Astrocyte (in vitro differentiated cells and primary cell): ENCODE results near the gene RUFY1.

Experiments
- CTCF ChIP-seq: IDR thresholded peaks from 2 replicates; pipeline ENCODE4 v1.5.1; 2011; ENCODE audit warnings: low read depth, mild to moderate bottlenecking, inconsistent platforms, low read length, moderate library complexity; ENCODE audit not compliant: insufficient read depth
- EZH2 ChIP-seq: IDR thresholded peaks from 2 replicates; pipeline ENCODE4 v1.6.1; 2012; ENCODE audit warnings: mild to moderate bottlenecking, low read length, inconsistent platforms; ENCODE audit not compliant: insufficient read depth

DNA sequence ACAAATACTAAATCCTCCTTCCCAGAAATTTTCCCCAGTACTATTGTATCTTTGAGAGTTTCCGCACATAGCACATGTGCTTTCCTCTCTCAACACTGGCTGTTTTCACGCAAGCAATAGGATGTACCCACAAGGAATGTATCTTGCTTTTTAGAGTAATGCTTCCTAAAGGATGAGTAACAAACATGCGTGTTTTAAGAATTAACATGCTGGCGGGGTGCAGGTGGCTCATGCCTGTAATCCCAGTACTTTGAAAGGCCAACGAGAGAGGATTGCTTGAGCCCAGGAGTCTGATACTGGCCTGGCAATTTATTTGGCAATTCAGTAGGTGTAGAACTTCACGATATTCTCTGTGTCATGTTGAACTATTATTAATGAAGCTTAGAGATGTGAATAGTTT lies 4.6 kb downstream of the RUFY1 start:
- TF ChIP-seq CTCF: no peak
- TF ChIP-seq EZH2: no peak
